MM.1S (cell line): ENCODE results near the gene RALA.

ENCODE experiments used
- DNase-seq: peaks from one replicate; pipeline ENCODE4 v3.0.0-alpha.2; 2015
- H2AFZ ChIP-seq: fragments of 300-600 bp; sonication (generic); 2 replicates; pipeline ENCODE4 v1.6.0; 2016; ENCODE audit warnings: antibody characterized with exemption, low read length
- H3F3A ChIP-seq: fragments of 300-600 bp; sonication (generic); 2 replicates; pipeline ENCODE4 v1.6.1; 2016; ENCODE audit warnings: mild to moderate bottlenecking, antibody characterized with exemption, low read length, moderate library complexity, mixed read lengths; ENCODE audit not compliant: insufficient read depth
- H3K27ac ChIP-seq: fragments of 300-600 bp; sonication (generic); 2 replicates; pipeline ENCODE4 v1.5.1; 2016; ENCODE audit warnings: mild to moderate bottlenecking, low read length
- H3K27me3 ChIP-seq: fragments of 300-600 bp; sonication (generic); replicated peaks from 2 replicates; pipeline ENCODE4 v1.6.0; 2016; ENCODE audit warnings: low read length; ENCODE audit not compliant: insufficient read depth
- H3K36me3 ChIP-seq: fragments of 300-600 bp; sonication (generic); replicated peaks from 2 replicates; pipeline ENCODE4 v1.6.1; 2016; ENCODE audit warnings: mild to moderate bottlenecking, low read length, mixed read lengths; ENCODE audit not compliant: insufficient read depth
- H3K4me1 ChIP-seq: fragments of 300-600 bp; sonication (generic); 2 replicates; pipeline ENCODE4 v1.6.1; 2016; ENCODE audit warnings: low read length, mixed read lengths
- H3K4me2 ChIP-seq: fragments of 300-600 bp; sonication (generic); 2 replicates; pipeline ENCODE4 v1.6.0; 2016; ENCODE audit warnings: low read depth, low read length
- H3K4me3 ChIP-seq: fragments of 300-600 bp; sonication (generic); 2 replicates; pipeline ENCODE4 v1.5.1; 2016; ENCODE audit warnings: low read length, mixed read lengths
- H3K79me2 ChIP-seq: fragments of 300-600 bp; sonication (generic); 2 replicates; pipeline ENCODE4 v1.6.1; 2016; ENCODE audit warnings: mixed run types, low read length, mixed read lengths
- H3K9ac ChIP-seq: fragments of 300-600 bp; sonication (generic); 2 replicates; pipeline ENCODE4 v1.6.1; 2016; ENCODE audit warnings: low read length, mixed read lengths
- H3K9me2 ChIP-seq: fragments of 300-600 bp; sonication (generic); replicated peaks from 2 replicates; pipeline ENCODE4 v1.6.1; 2016; ENCODE audit warnings: mild to moderate bottlenecking, low read length, mixed read lengths; ENCODE audit not compliant: insufficient read depth
- H3K9me3 ChIP-seq: fragments of 300-600 bp; sonication (generic); replicated peaks from 2 replicates; pipeline ENCODE4 v1.6.1; 2016; ENCODE audit warnings: mild to moderate bottlenecking, low read length, mixed read lengths; ENCODE audit not compliant: insufficient read depth
- H4K20me1 ChIP-seq: fragments of 300-600 bp; sonication (generic); 2 replicates; pipeline ENCODE4 v1.6.1; 2016; ENCODE audit warnings: mild to moderate bottlenecking, low read length, moderate library complexity, mixed read lengths; ENCODE audit not compliant: insufficient read depth
- EZH2 ChIP-seq: fragments of 300-600 bp; sonication (generic); optimal IDR thresholded peaks from 2 replicates; pipeline ENCODE3; 2017; ENCODE audit warnings: low read depth, mild to moderate bottlenecking, antibody characterized with exemption, low read length, mixed read lengths
- EZH2phosphoT487 ChIP-seq: fragments of 300-600 bp; sonication (generic); IDR thresholded peaks from 2 replicates; pipeline ENCODE4 v1.6.1; 2018; ENCODE audit warnings: antibody characterized with exemption, low read length
- TF ChIP-seq, protein P1 (sequence below): fragments of 300-600 bp; sonication (generic); IDR thresholded peaks from 2 replicates; pipeline ENCODE4 v1.5.1; 2016; ENCODE audit warnings: antibody characterized with exemption, low read length, mixed read lengths

Gene RALA

DNA sequence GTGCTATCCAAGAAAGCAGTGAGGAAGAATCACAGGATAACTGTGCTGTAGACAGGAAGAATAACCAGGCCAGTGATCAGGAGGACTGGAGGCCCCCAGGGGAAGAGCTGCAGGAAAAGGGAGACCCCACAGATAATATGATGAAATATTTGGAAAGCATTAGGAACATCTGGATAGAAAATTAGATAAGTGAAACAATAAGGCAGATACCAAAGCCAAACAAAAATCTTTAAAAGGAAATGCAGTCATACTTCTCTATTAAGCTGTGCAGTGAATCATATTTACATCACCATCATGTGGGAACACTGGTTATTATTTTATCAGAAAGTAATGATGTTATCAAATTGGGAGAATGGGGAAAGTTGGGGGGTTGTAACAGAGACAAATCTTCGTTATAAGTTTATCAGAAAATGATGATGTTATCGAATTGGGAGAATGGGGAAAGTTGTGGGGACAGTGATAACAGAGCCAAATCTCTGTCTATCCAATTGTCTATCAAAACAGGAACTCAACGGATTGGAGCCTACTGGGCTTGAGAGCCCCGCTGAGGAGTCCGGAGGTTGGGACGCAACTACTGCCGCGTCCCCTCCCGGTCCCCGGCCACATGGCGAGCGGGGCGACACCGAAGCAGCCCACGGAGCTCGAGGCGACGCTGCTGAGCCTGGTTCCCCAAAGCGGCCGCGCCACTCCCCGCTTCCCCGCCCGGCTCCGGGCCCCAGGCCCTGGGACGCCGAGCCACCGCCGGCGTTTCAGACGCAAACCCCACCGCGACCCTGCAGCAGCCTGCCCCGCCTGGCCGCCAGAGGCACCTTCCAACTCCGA lies 14.0 kb upstream of the RALA start:
- Histone ChIP-seq H3K9ac (no peak overlapping the region), H2AFZ (no peak overlapping the region), H3K36me3 (no peaks in the 10 kb centered on the region), H3F3A (no peaks in the 10 kb centered on the region), H4K20me1 (no peaks in the 10 kb centered on the region), H3K27ac (no peak overlapping the region), H3K9me3 (no peaks in the 10 kb centered on the region), H3K79me2 (no peaks in the 10 kb centered on the region), H3K4me1 (no peaks in the 10 kb centered on the region), H3K4me2 (no peak overlapping the region), H3K9me2 (no peaks in the 10 kb centered on the region), H3K27me3 (no peaks in the 10 kb centered on the region), H3K4me3 (no peak overlapping the region)
- no peak for DNase-seq
- TF ChIP-seq EZH2phosphoT487 (no peak), EZH2 (no peak)
- TF ChIP-seq, protein P1, sequence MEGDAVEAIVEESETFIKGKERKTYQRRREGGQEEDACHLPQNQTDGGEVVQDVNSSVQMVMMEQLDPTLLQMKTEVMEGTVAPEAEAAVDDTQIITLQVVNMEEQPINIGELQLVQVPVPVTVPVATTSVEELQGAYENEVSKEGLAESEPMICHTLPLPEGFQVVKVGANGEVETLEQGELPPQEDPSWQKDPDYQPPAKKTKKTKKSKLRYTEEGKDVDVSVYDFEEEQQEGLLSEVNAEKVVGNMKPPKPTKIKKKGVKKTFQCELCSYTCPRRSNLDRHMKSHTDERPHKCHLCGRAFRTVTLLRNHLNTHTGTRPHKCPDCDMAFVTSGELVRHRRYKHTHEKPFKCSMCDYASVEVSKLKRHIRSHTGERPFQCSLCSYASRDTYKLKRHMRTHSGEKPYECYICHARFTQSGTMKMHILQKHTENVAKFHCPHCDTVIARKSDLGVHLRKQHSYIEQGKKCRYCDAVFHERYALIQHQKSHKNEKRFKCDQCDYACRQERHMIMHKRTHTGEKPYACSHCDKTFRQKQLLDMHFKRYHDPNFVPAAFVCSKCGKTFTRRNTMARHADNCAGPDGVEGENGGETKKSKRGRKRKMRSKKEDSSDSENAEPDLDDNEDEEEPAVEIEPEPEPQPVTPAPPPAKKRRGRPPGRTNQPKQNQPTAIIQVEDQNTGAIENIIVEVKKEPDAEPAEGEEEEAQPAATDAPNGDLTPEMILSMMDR: no peak

DNA sequence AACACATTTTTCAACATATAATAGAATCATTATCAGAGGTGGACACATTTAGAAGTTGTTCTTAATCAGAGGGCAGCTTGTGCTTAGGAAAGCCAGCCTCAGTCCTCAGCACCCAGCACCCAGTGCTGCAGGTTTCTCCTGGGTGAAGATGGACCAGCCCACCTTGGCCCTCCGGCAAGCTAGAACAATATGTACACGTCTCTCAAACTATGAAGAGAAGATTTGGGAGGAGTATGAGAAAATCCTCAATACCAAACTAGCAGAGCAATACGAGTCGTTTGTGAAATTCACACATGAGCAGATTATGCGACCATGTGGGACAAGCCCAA lies 13.5 kb upstream of the RALA start:
- Histone ChIP-seq H3K4me3 (no peak overlapping the region), H3K9me2 (no peaks in the 10 kb centered on the region), H3K4me1 (no peaks in the 10 kb centered on the region), H3K9me3 (no peaks in the 10 kb centered on the region), H3F3A (no peaks in the 10 kb centered on the region), H3K36me3 (no peaks in the 10 kb centered on the region), H3K79me2 (no peaks in the 10 kb centered on the region), H2AFZ (no peak overlapping the region), H3K4me2 (no peak overlapping the region), H3K27me3 (no peaks in the 10 kb centered on the region), H3K9ac (no peak overlapping the region), H4K20me1 (no peaks in the 10 kb centered on the region), H3K27ac (no peak overlapping the region)
- DNase-seq: no peak
- TF ChIP-seq EZH2phosphoT487 (no peak), EZH2 (no peak)
- TF ChIP-seq, protein P1: no peak

DNA sequence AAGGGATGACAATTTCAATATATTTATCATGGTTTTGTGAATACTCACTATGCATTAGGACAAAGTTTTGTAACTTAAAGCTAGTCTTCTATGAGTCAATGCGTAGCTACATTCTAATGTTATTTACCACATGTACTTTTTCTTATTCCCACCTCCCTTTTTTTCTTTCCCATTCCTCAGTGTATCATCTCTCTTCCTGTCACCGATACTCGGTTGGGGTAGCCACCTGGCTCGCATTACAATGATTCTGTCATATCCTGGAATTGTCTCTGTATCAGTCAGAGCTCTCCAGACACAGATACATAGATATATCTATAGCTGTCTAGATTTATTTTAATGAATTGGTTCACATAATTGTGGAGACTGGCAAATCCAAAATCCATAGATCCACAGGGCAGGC lies 9.8 kb upstream of the RALA start:
- Histone ChIP-seq H3K9me2 (no peaks in the 10 kb centered on the region), H3K9ac (no peak overlapping the region), H4K20me1 (no peaks in the 10 kb centered on the region), H3F3A (no peaks in the 10 kb centered on the region), H3K36me3 (no peaks in the 10 kb centered on the region), H3K9me3 (no peaks in the 10 kb centered on the region), H3K4me1 (no peaks in the 10 kb centered on the region), H2AFZ (no peak overlapping the region), H3K79me2 (no peaks in the 10 kb centered on the region), H3K4me3 (no peak overlapping the region), H3K4me2 (no peak overlapping the region), H3K27me3 (no peaks in the 10 kb centered on the region), H3K27ac (no peak overlapping the region)
- DNase-seq: no peak
- TF ChIP-seq, protein P1: no peak
- TF ChIP-seq EZH2 (no peak), EZH2phosphoT487 (no peak)
